Kidney epithelial cell (primary cell): ENCODE measurements around the gene CD63. TPM values are rescaled to one million over a fixed set of nuclear protein-coding genes. Genes with fewer than 3 reads are reported as not detected.

Experiments
- DNase-seq: peaks from one replicate; pipeline ENCODE4 v3.0.0-alpha.2; 2010; ENCODE audit warnings: low read depth
- H3K27me3 ChIP-seq: 2 replicates; pipeline ENCODE4 v1.6.0; 2011; ENCODE audit warnings: low read length; ENCODE audit not compliant: control insufficient read depth, insufficient read depth
- H3K36me3 ChIP-seq: 2 replicates; pipeline ENCODE4 v1.5.1; 2011; ENCODE audit warnings: low read length; ENCODE audit not compliant: control insufficient read depth, insufficient read depth
- H3K4me3 ChIP-seq: 2 replicates; pipeline ENCODE4 v1.5.1; 2011; ENCODE audit warnings: low read depth, mild to moderate bottlenecking, control low read depth, low read length
- total RNA-seq: library from RNA; depleted of rRNA; stranded (reverse); fragments of >200 nt; gene quantifications from 2 replicates; pipeline ENCODE4 v1.2.3, GENCODE V29; 2015
- TF ChIP-seq, protein P1 (sequence below): IDR thresholded peaks from 2 replicates; pipeline ENCODE4 v1.5.1; 2011; ENCODE audit warnings: mild to moderate bottlenecking, moderate library complexity, low read length, control low read depth, inconsistent platforms; ENCODE audit not compliant: insufficient read depth, poor library complexity, severe bottlenecking

Gene CD63
- total RNA-seq, 1 donor from 2014 or later = 1,149 TPM

DNA sequence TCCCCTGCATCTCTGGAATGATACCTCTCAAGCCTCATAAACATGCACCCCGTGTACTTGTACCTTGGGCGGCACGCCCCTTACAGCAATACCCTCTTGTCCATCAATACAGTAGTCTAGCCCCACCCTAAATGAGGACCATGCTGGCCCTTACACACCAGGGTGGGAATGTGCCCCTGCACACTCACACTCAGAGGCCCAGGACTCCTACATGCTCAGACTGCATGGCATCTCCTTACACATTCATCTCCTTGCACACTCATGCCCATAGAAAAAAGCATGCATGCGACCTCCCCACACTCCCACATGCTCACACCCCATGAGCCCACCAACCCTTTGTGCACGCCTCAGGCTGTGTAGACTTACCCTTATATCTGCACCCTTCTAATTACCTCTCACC, 43.1 kb downstream of the CD63 start:
- H3K4me3 ChIP-seq = no peak overlapping the region
- DNase-seq = no peak
- no peaks in the 10 kb centered on the region for H3K36me3 ChIP-seq
- no peaks in the 10 kb centered on the region for H3K27me3 ChIP-seq
- TF ChIP-seq, protein P1, sequence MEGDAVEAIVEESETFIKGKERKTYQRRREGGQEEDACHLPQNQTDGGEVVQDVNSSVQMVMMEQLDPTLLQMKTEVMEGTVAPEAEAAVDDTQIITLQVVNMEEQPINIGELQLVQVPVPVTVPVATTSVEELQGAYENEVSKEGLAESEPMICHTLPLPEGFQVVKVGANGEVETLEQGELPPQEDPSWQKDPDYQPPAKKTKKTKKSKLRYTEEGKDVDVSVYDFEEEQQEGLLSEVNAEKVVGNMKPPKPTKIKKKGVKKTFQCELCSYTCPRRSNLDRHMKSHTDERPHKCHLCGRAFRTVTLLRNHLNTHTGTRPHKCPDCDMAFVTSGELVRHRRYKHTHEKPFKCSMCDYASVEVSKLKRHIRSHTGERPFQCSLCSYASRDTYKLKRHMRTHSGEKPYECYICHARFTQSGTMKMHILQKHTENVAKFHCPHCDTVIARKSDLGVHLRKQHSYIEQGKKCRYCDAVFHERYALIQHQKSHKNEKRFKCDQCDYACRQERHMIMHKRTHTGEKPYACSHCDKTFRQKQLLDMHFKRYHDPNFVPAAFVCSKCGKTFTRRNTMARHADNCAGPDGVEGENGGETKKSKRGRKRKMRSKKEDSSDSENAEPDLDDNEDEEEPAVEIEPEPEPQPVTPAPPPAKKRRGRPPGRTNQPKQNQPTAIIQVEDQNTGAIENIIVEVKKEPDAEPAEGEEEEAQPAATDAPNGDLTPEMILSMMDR = no peak

DNA sequence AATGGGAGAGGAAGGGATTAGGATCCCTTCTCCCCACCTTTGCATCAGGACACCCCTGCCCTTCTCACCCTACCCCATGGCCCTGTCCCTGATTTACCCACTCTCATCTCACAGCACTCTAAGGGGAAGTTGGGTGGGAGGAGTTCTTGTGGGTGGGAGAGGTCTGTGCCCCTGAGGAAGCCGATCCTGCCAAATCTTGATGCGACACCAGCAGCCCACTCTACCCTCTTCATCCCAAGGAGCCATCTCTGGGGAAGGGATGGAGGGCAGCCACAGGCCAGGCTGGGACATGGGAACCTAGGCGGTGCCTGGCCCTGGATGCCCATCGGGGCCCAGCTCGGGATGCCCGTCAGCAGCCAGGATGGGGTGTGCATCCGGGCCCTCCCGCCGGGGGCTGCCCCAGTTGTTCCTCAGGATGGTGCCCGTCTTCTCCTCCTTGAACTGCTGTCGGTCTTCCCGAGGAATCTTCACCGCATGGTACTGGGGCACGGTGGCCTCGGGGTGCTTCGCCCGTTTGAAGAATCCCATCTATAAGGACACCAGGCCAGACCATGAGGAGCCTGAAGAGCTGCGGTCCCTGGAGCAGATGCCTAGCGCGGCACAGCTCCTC, 43.9 kb downstream of the CD63 start:
- no peaks in the 10 kb centered on the region for H3K36me3 ChIP-seq
- no peak overlapping the region for H3K4me3 ChIP-seq
- no peak for DNase-seq
- TF ChIP-seq, protein P1 = no peak
- no peaks in the 10 kb centered on the region for H3K27me3 ChIP-seq

DNA sequence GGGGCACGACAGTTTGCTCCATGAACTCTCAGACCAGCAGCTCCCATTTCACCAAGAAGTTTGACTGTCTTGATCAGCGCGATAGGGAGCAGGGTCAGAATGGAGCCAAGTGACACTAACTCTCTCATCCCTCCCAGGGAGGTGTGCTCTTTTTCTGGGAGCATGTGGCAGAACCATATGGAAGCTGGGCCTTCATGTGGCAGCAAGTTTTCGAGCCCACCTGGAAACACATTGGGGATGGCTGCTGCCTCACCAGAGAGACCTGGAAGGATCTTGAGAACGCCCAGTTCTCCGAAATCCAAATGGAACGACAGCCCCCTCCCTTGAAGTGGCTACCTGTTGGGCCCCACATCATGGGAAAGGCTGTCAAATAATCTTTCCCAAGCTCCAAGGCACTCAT, 45.1 kb downstream of the CD63 start:
- TF ChIP-seq, protein P1 = no peak
- Histone ChIP-seq H3K27me3 (no peaks in the 10 kb centered on the region), H3K4me3 (no peak overlapping the region), H3K36me3 (no peaks in the 10 kb centered on the region)
- DNase-seq = no peak

DNA sequence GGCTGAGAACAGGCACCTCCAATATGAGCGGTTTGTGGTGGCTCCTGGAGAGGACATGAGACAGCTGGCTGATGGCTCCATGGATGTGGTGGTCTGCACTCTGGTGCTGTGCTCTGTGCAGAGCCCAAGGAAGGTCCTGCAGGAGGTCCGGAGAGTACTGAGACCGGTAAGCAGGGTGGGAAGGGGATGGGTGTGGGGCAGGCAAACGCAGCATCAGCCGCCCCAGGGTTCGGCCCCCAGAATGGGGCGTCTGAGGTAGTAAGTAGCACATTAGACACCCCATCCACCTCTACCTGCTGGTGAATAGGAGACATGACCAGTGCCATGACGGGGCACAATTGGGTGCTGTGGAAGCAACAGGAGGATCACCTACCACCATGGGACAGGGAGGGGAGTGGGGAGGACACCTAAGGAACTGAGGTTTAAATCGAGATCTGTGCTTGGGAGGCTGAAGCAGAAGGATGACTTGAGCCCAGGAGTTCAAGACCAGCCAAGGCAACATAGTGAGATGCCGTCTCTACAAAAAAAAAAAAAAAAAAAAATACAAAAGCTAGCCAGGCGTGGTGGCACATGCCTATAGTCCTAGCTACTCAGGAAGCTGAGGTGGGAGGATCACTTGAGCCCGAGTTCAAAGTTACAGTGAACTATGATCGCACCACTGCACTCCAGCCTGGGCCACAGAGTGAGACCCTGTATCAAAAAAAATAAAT, 46.6 kb downstream of the CD63 start:
- Histone ChIP-seq H3K36me3 (no peaks in the 10 kb centered on the region), H3K27me3 (no peaks in the 10 kb centered on the region), H3K4me3 (no peak overlapping the region)
- DNase-seq = no peak
- TF ChIP-seq, protein P1 = no peak

DNA sequence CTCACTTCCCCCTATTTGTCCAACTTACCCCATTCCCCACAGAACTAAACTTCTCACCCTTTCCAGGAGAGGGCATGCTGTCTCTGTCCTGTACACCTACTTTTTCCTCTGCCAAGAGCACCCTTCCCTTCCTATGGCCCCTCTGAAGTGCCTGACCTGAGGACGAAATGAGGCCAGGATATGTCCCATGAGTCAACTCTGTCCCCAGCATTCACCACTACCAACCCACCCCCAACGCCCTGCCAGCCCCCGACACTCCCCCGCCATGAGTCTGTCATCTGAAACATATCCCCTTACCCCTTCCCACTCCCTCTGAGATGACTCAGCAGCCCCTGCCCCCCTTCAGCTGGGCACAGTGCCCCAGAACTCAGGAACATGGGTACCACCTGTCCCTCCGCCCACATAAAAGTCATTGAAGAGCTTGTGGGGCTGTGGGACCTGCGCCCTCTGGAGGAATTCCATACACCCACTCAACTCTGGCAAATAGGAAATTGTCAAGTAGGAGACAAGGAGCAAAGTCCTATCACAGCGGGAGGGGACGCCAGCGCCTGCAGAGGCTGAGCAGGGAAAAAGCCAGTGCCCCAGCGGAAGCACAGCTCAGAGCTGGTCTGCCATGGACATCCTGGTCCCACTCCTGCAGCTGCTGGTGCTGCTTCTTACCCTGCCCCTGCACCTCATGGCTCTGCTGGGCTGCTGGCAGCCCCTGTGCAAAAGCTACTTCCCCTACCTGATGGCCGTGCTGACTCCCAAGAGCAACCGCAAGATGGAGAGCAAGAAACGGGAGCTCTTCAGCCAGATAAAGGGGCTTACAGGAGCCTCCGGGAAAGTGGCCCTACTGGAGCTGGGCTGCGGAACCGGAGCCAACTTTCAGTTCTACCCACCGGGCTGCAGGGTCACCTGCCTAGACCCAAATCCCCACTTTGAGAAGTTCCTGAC, 47.4 kb downstream of the CD63 start:
- TF ChIP-seq, protein P1 = peak; percentile 61
- no peak for DNase-seq
- Histone ChIP-seq H3K4me3 (peak overlapping the region; percentile 10), H3K36me3 (no peaks in the 10 kb centered on the region), H3K27me3 (no peaks in the 10 kb centered on the region)
